Peyer's patch (tissue), 4 donors: ENCODE results near the gene RPS3.

Experiments used
- CTCF ChIP-seq, 6 experiments: fragments of 450-650 bp in 4 of 6; fragments of 200-600 bp in 2 of 6; sonication (generic) in 1 of 6; IDR thresholded peaks; one replicate each; pipeline ENCODE4 v1.5.1; 2017 to 2019; ENCODE audit warnings: antibody characterized with exemption in 6 of 6, mild to moderate bottlenecking in 3 of 6, moderate library complexity in 1 of 6
- POLR2A ChIP-seq, 2 donors: fragments of 450-650 bp; IDR thresholded peaks; one replicate each; pipeline ENCODE4 v1.5.1; 2017; ENCODE audit warnings: antibody characterized with exemption in 2 of 2, mild to moderate bottlenecking in 2 of 2, moderate library complexity in 2 of 2

GRCh38 chr11:75398906-75399305, 412 bp upstream of the RPS3 start:
- TF ChIP-seq CTCF (IDR thresholded peaks at IDR 0.05) (no peak), POLR2A (IDR thresholded peaks at IDR 0.05) (no peak)
